Measurements from ENCODE around the gene RAB12. TPM values are rescaled to one million over a fixed set of nuclear protein-coding genes. Genes with fewer than 3 reads are reported as not detected.

RAB12 gene
- total RNA-seq, 1 experiment from 2014 or later: 79.4 TPM

DNA sequence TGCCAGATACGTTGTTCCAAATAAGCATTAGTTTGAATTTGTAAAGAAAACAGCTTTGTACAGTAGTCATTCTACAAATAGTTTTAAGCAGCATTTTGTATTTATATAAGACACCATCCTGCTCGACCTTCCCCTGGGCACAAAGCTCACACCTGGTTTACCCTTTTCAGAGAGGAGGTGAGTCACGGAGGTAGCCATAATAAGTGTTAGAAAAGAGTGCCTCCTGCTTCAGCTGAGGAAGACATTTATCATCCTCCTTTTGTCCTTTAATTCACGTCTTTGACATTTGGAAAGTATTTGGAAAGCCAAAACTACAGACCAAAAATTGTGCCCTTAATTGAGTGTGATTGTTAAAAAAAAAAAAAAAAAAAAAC, 6.8 kb downstream of the RAB12 start:
- Histone ChIP-seq H3K36me3 (ENCODE audit: low read depth) (no peaks in the 10 kb centered on the region; the same call in 1 of the 2 replicates), H3K79me2 (ENCODE audit: low read depth) (peaks cover 98% of the 10 kb centered on the region), H3K4me2 (peak overlapping the region; percentile 67), H4K20me1 (ENCODE audit: insufficient read depth) (peaks cover 6% of the 10 kb centered on the region; the same call in 1 of the 2 replicates), H3K4me3 (peak overlapping the region; percentile 6; the same call in 1 of the 2 replicates), H3K27me3 (ENCODE audit: insufficient read depth, low read depth) (no peaks in the 10 kb centered on the region), H3F3A (ENCODE audit: insufficient read depth, low read depth) (peaks cover 14% of the 10 kb centered on the region), H3K9me3 (ENCODE audit: insufficient read depth, low read depth) (peaks cover 1% of the 10 kb centered on the region; the same call in 1 of the 2 replicates), H3K4me1 (replicated peaks; ENCODE audit: insufficient read depth) (peaks cover 55% of the 10 kb centered on the region), H3K27ac (peak overlapping the region; percentile 83), H3K9me2 (ENCODE audit: insufficient read depth) (no peaks in the 10 kb centered on the region), H2AFZ (no peak overlapping the region)
- intact Hi-C loops (cut with micrococcal nuclease; ENCODE audit: unreplicated experiment): no loop called here
- TF ChIP-seq, protein P1, sequence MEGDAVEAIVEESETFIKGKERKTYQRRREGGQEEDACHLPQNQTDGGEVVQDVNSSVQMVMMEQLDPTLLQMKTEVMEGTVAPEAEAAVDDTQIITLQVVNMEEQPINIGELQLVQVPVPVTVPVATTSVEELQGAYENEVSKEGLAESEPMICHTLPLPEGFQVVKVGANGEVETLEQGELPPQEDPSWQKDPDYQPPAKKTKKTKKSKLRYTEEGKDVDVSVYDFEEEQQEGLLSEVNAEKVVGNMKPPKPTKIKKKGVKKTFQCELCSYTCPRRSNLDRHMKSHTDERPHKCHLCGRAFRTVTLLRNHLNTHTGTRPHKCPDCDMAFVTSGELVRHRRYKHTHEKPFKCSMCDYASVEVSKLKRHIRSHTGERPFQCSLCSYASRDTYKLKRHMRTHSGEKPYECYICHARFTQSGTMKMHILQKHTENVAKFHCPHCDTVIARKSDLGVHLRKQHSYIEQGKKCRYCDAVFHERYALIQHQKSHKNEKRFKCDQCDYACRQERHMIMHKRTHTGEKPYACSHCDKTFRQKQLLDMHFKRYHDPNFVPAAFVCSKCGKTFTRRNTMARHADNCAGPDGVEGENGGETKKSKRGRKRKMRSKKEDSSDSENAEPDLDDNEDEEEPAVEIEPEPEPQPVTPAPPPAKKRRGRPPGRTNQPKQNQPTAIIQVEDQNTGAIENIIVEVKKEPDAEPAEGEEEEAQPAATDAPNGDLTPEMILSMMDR (conservative IDR thresholded peaks at IDR 0.05): no peak
- no peak for TF ChIP-seq EZH2 (IDR thresholded peaks at IDR 0.05; ENCODE audit: low read depth)
- peak in 1 of 2 experiments; percentile 24 for DNase-seq
- POLR2A ChIA-PET (ENCODE audit: unreplicated experiment): interaction anchor here (0.5 to 1.0 kb wide), 2 partner anchors 124 to 1018 kb away, joined by 4 to 5 read pairs; no protein-coding TSS in a partner anchor
- CTCF ChIA-PET: interaction anchor here (1.2 kb wide), 1 partner anchor 11 kb away, joined by 3 read pairs; no protein-coding TSS in a partner anchor
- no TSS peak for BruUV-seq (replicated peaks)

GRCh38 chr18:8617907-8618306, 8.7 kb downstream of the RAB12 start:
- Histone ChIP-seq H3K27me3 (ENCODE audit: insufficient read depth, low read depth) (no peaks in the 10 kb centered on the region), H2AFZ (no peak overlapping the region)
- intact Hi-C loops (cut with micrococcal nuclease; ENCODE audit: unreplicated experiment): no loop called here

DNA sequence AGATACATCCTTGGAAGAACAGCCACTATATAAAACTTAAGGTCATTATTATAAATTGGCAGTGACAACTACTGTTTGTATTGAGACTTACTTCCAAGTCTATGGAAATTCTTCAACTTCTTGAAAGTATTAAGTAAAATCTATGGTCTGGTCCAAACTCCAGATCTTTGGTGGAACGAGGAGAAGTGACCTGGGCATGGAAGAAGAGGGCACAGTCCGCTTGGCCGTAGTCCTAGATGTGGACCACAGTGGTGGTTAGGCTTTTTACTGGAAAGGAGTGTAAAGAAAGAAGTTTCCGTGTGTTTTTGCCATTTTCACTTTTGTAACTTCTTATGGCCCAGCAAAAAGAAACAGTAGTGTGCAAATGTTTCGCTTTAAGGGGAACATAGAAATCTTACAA, 9.8 kb downstream of the RAB12 start:
- intact Hi-C loops (cut with micrococcal nuclease; ENCODE audit: unreplicated experiment): no loop called here
- no peaks in the 10 kb centered on the region for H3K27me3 ChIP-seq (ENCODE audit: insufficient read depth, low read depth)
- peaks cover 100% of the 10 kb centered on the region for H3K79me2 ChIP-seq (ENCODE audit: low read depth)
- H3K9me2 ChIP-seq (ENCODE audit: insufficient read depth): no peaks in the 10 kb centered on the region
- TF ChIP-seq, protein P1 (conservative IDR thresholded peaks at IDR 0.05): no peak
- TF ChIP-seq EZH2 (IDR thresholded peaks at IDR 0.05; ENCODE audit: low read depth): no peak
- ChIA-PET POLR2A (ENCODE audit: unreplicated experiment) (no interaction called here), CTCF (no interaction called here)
- no peak overlapping the region for H3K4me3 ChIP-seq
- H4K20me1 ChIP-seq (ENCODE audit: insufficient read depth): peaks cover 9% of the 10 kb centered on the region
- H3K4me2 ChIP-seq: no peak overlapping the region
- H3K36me3 ChIP-seq (ENCODE audit: low read depth): peaks cover 11% of the 10 kb centered on the region
- H3K9me3 ChIP-seq (ENCODE audit: insufficient read depth, low read depth): peaks cover 13% of the 10 kb centered on the region; the same call in 1 of the 2 replicates
- H3K27ac ChIP-seq: no peak overlapping the region
- H3F3A ChIP-seq (ENCODE audit: insufficient read depth, low read depth): no peaks in the 10 kb centered on the region; the same call in 1 of the 2 replicates
- H3K4me1 ChIP-seq (replicated peaks; ENCODE audit: insufficient read depth): peaks cover 34% of the 10 kb centered on the region
- DNase-seq: no peak
- H2AFZ ChIP-seq: no peak overlapping the region
- BruUV-seq (replicated peaks): no TSS peak

More at GRCh38 chr18:8617907-8618306, 8.7 kb downstream of the RAB12 start:
- Histone ChIP-seq H3K27ac (no peak overlapping the region), H3K79me2 (ENCODE audit: low read depth) (peaks cover 100% of the 10 kb centered on the region), H3K4me2 (no peak overlapping the region), H3K4me3 (no peak overlapping the region), H3K9me3 (ENCODE audit: insufficient read depth, low read depth) (peaks cover 13% of the 10 kb centered on the region; the same call in 1 of the 2 replicates), H3K36me3 (ENCODE audit: low read depth) (peaks cover 10% of the 10 kb centered on the region), H4K20me1 (ENCODE audit: insufficient read depth) (no peaks in the 10 kb centered on the region), H3K4me1 (replicated peaks; ENCODE audit: insufficient read depth) (peaks cover 36% of the 10 kb centered on the region), H3K9me2 (ENCODE audit: insufficient read depth) (no peaks in the 10 kb centered on the region), H3F3A (ENCODE audit: insufficient read depth, low read depth) (no peaks in the 10 kb centered on the region; the same call in 1 of the 2 replicates)
- TF ChIP-seq, protein P1 (conservative IDR thresholded peaks at IDR 0.05): no peak
- TF ChIP-seq EZH2 (IDR thresholded peaks at IDR 0.05; ENCODE audit: low read depth): no peak
- BruUV-seq (replicated peaks): no TSS peak
- no peak for DNase-seq
- CTCF ChIA-PET: no interaction called here
- POLR2A ChIA-PET (ENCODE audit: unreplicated experiment): no interaction called here
